Skin of body (tissue), 2 donors: ENCODE measurements around the gene MAGEA8. TPM values are rescaled to one million over a fixed set of nuclear protein-coding genes. Genes with fewer than 3 reads are reported as not detected.
"Not testable (repeated sequence)": the region's sequence is repeated elsewhere in the genome, so short reads cannot be mapped to it uniquely, and the experiment has no call there.

Experiments
- DNase-seq: peaks from one replicate; lab custom pipeline; 2025; lab: John Stamatoyannopoulos, UW
- total RNA-seq: library from RNA; depleted of rRNA; stranded (reverse); fragments of >200 nt; gene quantifications from one replicate; pipeline ENCODE4 v1.2.3, GENCODE V29; 2014

Gene MAGEA8
- total RNA-seq, 1 donor from 2014 or later, result not detected

DNA sequence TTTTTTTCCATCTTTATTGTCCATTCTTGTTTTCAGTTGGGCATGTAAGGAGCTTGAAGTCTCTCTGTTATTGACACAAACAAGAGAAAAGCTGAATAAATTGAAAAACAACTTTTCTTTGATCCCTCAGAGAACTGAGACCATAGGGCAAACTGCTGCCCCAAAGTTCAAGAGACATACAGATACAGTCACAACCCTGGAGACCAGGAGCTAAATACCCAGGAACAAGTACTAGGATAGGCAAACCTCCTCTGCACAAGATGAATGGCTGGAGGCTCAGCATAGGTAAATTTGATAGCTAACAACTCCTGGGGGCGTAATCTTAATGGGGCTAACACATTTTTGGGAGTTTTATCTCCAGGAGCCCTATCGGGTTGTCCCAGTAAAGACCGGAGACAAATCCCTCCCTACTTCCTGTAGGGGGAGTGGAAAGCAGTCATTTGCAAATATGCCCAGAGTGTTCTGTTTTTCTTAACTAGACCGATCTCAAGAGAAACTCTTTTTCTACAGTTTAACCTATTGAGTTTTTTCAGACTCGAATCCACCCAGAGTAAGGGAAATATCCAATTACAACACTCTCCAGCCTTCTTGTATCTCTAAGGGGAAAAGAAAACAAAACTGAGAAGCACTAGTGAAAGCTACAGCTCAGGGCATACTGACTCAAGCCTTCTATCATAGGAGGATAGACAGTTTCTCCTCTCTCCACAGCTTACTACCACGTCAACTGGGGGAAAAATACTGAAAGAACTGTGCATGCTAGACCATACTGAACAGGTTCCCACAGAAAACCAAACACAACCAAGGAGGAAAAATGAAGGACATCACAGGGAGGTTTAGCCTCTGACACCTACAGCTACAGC is 23.1 kb downstream of the MAGEA8 start:
- no peak for DNase-seq

DNA sequence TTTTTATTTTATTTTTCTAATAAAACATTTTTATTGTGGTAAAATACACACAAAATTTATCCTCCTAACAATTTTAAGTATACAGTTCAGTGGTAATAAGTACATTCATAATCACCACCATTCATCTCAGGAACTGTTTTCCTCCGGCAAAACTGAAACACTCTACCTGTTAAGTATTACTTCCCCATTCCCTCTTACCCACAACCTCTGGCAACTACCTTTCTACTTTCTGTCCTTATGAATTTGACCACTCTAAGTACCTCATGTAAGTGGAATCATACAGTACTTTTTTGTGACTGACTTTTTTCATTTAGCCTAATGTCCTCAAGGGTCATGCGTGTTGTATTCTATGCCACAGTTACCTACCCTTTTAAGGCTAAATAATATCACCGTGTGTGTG is 27.3 kb downstream of the MAGEA8 start:
- no peak for DNase-seq

GRCh38 chrX:149908727-149909126 is 27.7 kb downstream of the MAGEA8 start:
- DNase-seq, result no peak

- DNase-seq, result no peak
Measured at GRCh38 chrX:149909324-149910177, 28.6 kb downstream of the MAGEA8 start.

GRCh38 chrX:149910178-149910695 is 29.3 kb downstream of the MAGEA8 start:
- DNase-seq, result no peak

DNA sequence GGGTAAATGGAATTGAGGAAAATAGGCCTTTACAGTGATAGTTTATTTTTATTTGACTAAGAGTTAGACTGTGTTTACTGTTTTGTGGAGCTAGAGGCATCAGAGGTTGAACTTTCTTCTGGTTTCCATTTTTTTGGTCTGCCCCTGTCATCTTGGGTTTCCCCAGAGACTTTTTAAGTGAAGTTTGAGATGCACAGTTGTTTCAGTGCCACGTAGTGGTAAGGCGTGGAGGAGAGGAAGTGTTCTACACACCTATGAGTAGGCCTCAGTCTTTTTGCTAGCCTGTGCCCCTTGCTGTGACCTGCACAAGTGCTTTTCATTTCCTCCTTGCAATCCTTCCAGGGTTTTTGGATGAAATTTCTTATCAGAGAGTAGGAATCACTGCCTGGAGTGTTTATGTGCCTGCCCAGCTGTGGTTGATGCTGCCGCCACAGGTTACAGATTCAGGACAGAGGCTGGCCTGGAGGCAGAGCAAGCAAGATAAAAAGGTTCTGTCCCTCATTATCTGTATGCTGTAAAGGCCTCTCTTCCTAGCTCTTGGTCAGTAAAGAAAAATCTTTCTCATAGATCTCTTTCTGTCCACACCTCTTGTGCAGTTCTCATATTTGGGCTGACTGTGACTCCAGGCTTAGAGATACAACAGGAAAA is 35.9 kb downstream of the MAGEA8 start:
- no peak for DNase-seq

GRCh38 chrX:149923836-149924235 is 42.9 kb downstream of the MAGEA8 start:
- not testable (repeated sequence) for DNase-seq

DNA sequence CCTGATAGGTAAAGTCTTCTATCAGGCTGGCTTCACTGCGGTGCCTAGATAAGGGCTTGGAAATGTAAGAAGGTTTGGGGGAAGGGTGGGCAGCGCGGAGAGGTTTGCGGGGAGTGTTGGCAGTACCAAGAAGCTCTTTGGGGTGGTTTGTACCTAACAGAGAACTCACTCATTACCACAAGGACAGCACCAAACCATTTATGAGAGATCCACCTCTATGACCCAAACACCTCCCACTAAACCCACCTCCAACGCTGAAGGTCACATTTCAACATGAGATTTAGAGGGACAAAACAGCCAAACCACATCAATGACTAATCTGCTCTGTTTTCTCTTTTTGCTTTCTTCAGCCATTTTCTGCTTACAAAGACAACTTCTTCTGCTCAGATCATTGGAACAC is 43.5 kb downstream of the MAGEA8 start:
- not testable (repeated sequence) for DNase-seq

- not testable (repeated sequence) for DNase-seq
Measured at GRCh38 chrX:149927245-149927963, 46.4 kb downstream of the MAGEA8 start.

- not testable (repeated sequence) for DNase-seq
Measured at GRCh38 chrX:149927964-149928258, 46.9 kb downstream of the MAGEA8 start.

DNA sequence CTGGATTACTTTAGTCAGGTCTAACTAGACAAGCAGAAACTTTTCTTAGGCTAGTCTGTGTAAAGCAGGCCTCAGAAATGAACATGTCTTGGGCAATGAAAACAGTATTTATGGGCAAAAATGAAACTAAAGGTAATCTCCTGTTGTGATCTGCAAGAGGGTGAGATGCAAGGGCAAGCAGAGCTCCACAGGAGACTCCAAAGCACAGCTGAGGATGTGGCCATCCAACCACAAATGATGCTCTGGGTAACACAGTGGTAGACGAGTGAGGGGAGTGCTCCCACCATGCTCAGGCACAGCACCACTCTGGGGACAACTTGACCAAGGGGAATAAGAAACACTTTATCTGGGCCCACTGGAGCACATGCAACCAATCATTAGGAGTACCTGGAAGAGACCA is 47.7 kb downstream of the MAGEA8 start:
- DNase-seq, result not testable (repeated sequence)

DNA sequence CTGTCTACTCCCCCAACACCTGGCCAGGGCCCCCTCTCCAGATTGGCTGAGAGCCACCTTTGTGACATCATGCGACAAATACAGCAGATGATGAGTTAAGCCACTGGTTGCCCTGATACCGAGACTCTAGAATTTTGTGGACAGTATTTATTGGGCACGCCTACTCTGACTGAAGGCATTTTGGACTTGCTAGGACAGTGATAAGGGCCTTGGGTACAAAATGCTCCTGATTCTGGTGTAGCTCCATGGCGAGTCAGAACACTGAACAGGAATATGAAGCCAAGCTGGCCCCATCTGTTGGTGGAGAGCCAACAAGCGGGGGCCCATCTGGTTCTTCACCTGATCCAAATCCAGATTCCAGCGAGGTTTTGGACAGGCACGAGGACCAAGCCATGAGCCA is 48.4 kb downstream of the MAGEA8 start, which contains the start of gene HSFX4:
TSS of gene HSFX4 (plus strand) at position 174 of the 400 bp plus-strand sequence. CDS start at position 246, 72 bp downstream.
- not testable (repeated sequence) for DNase-seq

DNA sequence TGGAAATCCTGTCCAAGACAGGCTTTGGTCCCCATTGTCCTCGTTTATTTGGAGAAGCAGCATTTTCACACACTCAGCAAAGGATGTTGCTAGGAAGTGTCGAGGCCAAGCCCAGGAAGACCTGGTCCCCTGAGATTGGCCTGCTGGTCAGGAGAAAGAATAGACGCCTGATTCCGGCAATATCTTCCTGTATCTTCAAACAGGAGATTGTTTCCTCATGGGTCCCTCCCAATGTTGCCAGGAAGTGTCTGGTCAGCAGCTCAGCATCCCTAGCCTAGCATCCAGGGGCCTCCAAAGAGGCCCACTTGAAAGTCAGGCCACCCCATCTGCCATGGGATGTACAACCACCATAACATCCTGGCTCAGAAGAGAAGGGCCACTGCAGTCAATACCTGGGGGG is 50.4 kb downstream of the MAGEA8 start:
- DNase-seq, result not testable (repeated sequence)

GRCh38 chrX:149932150-149932549 is 51.2 kb downstream of the MAGEA8 start:
- not testable (repeated sequence) for DNase-seq

- DNase-seq, result not testable (repeated sequence)
Measured at GRCh38 chrX:149932970-149933369, 52.0 kb downstream of the MAGEA8 start.

- not testable (repeated sequence) for DNase-seq
Measured at GRCh38 chrX:149933547-149933946, 52.6 kb downstream of the MAGEA8 start.

Other genes starting within 250 kb of the MAGEA8 start
- 21.0 TPM for gene TMEM185A, start 249.4 kb upstream of the MAGEA8 start, total RNA-seq
- gene MAGEA11, start 169.1 kb upstream of the MAGEA8 start, total RNA-seq, result not detected
- gene HSFX1, start 107.1 kb upstream of the MAGEA8 start, total RNA-seq, result 0.79 TPM
- not detected for gene MAGEA9, start 99.3 kb upstream of the MAGEA8 start, total RNA-seq
- gene HSFX4, start 48.4 kb downstream of the MAGEA8 start, total RNA-seq, result not detected
- gene EOLA2, start 57.3 kb downstream of the MAGEA8 start, total RNA-seq, result 15.0 TPM